ENCODE results near the gene PELO. TPM values are rescaled to one million over a fixed set of nuclear protein-coding genes. Genes with fewer than 3 reads are reported as not detected.

The PELO gene
- total and polyA plus RNA-seq, 9 of the 15 experiments (the other 6 are each of a cell fraction or from before 2014, with no cell fraction given): 5.8 to 14.6 (median 9.6) TPM

DNA sequence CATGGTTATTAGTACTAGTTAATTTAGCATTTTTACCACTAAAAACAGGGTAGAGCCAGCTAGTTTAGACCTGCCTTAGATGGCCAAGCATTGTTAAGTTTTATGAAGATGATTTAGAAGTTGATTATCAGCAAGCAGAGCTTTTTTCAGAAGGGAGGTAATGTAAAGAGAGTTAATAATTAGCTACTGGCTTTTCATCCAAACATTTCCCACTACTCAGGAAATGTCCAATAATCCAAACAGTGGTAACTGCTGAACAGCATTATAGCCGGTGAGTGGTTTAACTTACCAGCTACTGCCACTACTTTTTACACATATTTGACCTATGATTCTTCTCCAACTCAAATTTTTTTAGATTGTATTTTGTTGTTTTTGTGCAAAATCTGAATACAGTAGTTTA, 1.7 kb downstream of the PELO start:
- TF ChIP-seq DACH1 (IDR thresholded peaks at IDR 0.05; ENCODE audit: partially characterized antibody) (no peak), ZNF174 (CRISPR knock-in tag; IDR thresholded peaks at IDR 0.05) (no peak), ZNF232 (CRISPR knock-in tag; IDR thresholded peaks at IDR 0.05) (no peak), MTA3 (IDR thresholded peaks at IDR 0.05; ENCODE audit: borderline replicate concordance) (no peak), MEF2D (tag; conservative IDR thresholded peaks at IDR 0.05; ENCODE audit: low read depth) (no peak), ZFP1 (CRISPR knock-in tag; IDR thresholded peaks at IDR 0.05) (no peak), EP300 (IDR thresholded peaks at IDR 0.05; ENCODE audit: low read length) (no peak)
- TF ChIP-seq, protein P1, sequence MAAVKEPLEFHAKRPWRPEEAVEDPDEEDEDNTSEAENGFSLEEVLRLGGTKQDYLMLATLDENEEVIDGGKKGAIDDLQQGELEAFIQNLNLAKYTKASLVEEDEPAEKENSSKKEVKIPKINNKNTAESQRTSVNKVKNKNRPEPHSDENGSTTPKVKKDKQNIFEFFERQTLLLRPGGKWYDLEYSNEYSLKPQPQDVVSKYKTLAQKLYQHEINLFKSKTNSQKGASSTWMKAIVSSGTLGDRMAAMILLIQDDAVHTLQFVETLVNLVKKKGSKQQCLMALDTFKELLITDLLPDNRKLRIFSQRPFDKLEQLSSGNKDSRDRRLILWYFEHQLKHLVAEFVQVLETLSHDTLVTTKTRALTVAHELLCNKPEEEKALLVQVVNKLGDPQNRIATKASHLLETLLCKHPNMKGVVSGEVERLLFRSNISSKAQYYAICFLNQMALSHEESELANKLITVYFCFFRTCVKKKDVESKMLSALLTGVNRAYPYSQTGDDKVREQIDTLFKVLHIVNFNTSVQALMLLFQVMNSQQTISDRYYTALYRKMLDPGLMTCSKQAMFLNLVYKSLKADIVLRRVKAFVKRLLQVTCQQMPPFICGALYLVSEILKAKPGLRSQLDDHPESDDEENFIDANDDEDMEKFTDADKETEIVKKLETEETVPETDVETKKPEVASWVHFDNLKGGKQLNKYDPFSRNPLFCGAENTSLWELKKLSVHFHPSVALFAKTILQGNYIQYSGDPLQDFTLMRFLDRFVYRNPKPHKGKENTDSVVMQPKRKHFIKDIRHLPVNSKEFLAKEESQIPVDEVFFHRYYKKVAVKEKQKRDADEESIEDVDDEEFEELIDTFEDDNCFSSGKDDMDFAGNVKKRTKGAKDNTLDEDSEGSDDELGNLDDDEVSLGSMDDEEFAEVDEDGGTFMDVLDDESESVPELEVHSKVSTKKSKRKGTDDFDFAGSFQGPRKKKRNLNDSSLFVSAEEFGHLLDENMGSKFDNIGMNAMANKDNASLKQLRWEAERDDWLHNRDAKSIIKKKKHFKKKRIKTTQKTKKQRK (IDR thresholded peaks at IDR 0.05; ENCODE audit: borderline replicate concordance, low read depth, low read length): no peak
- TF ChIP-seq, protein P2, sequence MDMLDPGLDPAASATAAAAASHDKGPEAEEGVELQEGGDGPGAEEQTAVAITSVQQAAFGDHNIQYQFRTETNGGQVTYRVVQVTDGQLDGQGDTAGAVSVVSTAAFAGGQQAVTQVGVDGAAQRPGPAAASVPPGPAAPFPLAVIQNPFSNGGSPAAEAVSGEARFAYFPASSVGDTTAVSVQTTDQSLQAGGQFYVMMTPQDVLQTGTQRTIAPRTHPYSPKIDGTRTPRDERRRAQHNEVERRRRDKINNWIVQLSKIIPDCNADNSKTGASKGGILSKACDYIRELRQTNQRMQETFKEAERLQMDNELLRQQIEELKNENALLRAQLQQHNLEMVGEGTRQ (CRISPR knock-in tag; IDR thresholded peaks at IDR 0.05): no peak
- TF ChIP-seq, protein P3, sequence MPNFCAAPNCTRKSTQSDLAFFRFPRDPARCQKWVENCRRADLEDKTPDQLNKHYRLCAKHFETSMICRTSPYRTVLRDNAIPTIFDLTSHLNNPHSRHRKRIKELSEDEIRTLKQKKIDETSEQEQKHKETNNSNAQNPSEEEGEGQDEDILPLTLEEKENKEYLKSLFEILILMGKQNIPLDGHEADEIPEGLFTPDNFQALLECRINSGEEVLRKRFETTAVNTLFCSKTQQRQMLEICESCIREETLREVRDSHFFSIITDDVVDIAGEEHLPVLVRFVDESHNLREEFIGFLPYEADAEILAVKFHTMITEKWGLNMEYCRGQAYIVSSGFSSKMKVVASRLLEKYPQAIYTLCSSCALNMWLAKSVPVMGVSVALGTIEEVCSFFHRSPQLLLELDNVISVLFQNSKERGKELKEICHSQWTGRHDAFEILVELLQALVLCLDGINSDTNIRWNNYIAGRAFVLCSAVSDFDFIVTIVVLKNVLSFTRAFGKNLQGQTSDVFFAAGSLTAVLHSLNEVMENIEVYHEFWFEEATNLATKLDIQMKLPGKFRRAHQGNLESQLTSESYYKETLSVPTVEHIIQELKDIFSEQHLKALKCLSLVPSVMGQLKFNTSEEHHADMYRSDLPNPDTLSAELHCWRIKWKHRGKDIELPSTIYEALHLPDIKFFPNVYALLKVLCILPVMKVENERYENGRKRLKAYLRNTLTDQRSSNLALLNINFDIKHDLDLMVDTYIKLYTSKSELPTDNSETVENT (CRISPR knock-in tag; IDR thresholded peaks at IDR 0.05): no peak
- CTCF ChIA-PET (ENCODE audit: low intra/inter-chr PET ratio): no interaction called here
- Histone ChIP-seq H3K79me2 (ENCODE audit: control insufficient read depth, insufficient read depth, low read length) (no peaks in the 10 kb centered on the region), H3K4me1 (replicated peaks in 1 of 2; ENCODE audit: control insufficient read depth in 2 of 2, insufficient read depth in 2 of 2, low read length in 2 of 2) (peaks cover 0 to 9% of the 10 kb centered on the region in 2 experiments; a peak in 2 of 5 replicates), H3K27ac (ENCODE audit: extremely low read depth, low read depth, low read length) (no peak overlapping the region), H2AFZ (ENCODE audit: low read depth, low read length) (no peak overlapping the region), H3K27me3 (ENCODE audit: control insufficient read depth in 2 of 2, insufficient read depth in 2 of 2, low read length in 2 of 2) (peaks cover 0 to 10% of the 10 kb centered on the region in 2 experiments; a peak in 2 of 5 replicates), H3K36me3 (ENCODE audit: control insufficient read depth, insufficient read depth, low read length) (no peaks in the 10 kb centered on the region), H3K9me3 (replicated peaks; ENCODE audit: control insufficient read depth, insufficient read depth, low read depth, low read length) (no peaks in the 10 kb centered on the region), H3K9ac (ENCODE audit: insufficient read depth in 1 of 2, low read depth in 2 of 2, low read length in 2 of 2) (no peak overlapping the region), H3K4me2 (ENCODE audit: insufficient read depth, low read length) (no peak overlapping the region), H3K4me3 (no peak overlapping the region), H4K20me1 (replicated peaks; ENCODE audit: control insufficient read depth, insufficient read depth, low read length) (no peaks in the 10 kb centered on the region), H3K9me1 (ENCODE audit: control insufficient read depth, insufficient read depth, low read length) (no peaks in the 10 kb centered on the region)
- POLR2A ChIA-PET: interaction anchor here (1.4 kb wide), 1 partner anchor 10 kb away, joined by 4 read pairs; no protein-coding TSS in a partner anchor
- FAIRE-seq (no peak), ATAC-seq (no peak), DNase-seq (ENCODE audit: extremely low read depth in 1 of 4, low spot score in 3 of 4) (no peak)
- in situ Hi-C loops (cut with MboI): no loop called here
- intact Hi-C loops (cut with micrococcal nuclease): no loop called here
- 21% methylated on average over 1 of the region's 1 CpG for WGBS (ENCODE audit: insufficient coverage, low coverage, missing lambda C conversion rate)
- no TSS peak for BruUV-seq (replicated peaks)
